HepG2 (cell line): ENCODE data around the gene HMBS. TPM values are rescaled to one million over a fixed set of nuclear protein-coding genes. Genes with fewer than 3 reads are reported as not detected.

ENCODE experiments used
- ATAD3A ChIP-seq: sonication (generic); formaldehyde crosslinking; IDR thresholded peaks from 2 replicates; pipeline ENCODE4 v1.4.0; 2020; ENCODE audit warnings: missing genetic modification reagents
- ATM ChIP-seq: fragments of 450-650 bp; IDR thresholded peaks from 2 replicates; pipeline ENCODE4 v1.7.1; 2017; ENCODE audit warnings: mild to moderate bottlenecking, borderline replicate concordance
- CTCF ChIP-seq: sonication (generic); formaldehyde crosslinking; IDR thresholded peaks from 2 replicates; pipeline ENCODE4 v1.5.0; 2020; ENCODE audit warnings: mild to moderate bottlenecking, missing genetic modification reagents, moderate library complexity
- HMG20B ChIP-seq: conservative IDR thresholded peaks from 2 replicates; pipeline ENCODE4 v1.6.1; 2016; ENCODE audit warnings: missing genetic modification reagents, missing compliant biosample characterization
- IKZF4 ChIP-seq: sonication (generic); formaldehyde crosslinking; IDR thresholded peaks from 2 replicates; pipeline ENCODE4 v1.5.1; 2020; ENCODE audit warnings: borderline replicate concordance, mild to moderate bottlenecking, low read depth, missing genetic modification reagents; ENCODE audit errors: not compliant biosample characterization
- MXI1 ChIP-seq: IDR thresholded peaks from 3 replicates; pipeline ENCODE4 v1.6.1; 2012; ENCODE audit warnings: low read depth, low read length, inconsistent platforms, borderline replicate concordance
- MYPOP ChIP-seq: sonication (generic); formaldehyde crosslinking; IDR thresholded peaks from 2 replicates; pipeline ENCODE4 v1.8.1; 2023; ENCODE audit warnings: mild to moderate bottlenecking, moderate library complexity, missing genetic modification reagents
- NCOR1 ChIP-seq: fragments of 200-600 bp; sonication (generic); IDR thresholded peaks from 2 replicates; pipeline ENCODE4 v1.7.0; 2017; ENCODE audit warnings: antibody characterized with exemption, low read length, borderline replicate concordance
- NFE2L1 ChIP-seq: sonication (generic); formaldehyde crosslinking; IDR thresholded peaks from 2 replicates; pipeline ENCODE4 v1.4.0; 2020; ENCODE audit warnings: missing genetic modification reagents, mild to moderate bottlenecking, borderline replicate concordance
- PLRG1 ChIP-seq: fragments of 450-650 bp; conservative IDR thresholded peaks from 2 replicates; pipeline ENCODE4 v1.6.1; 2016
- TEAD3 ChIP-seq: optimal IDR thresholded peaks from 2 replicates; pipeline ENCODE3; 2016; ENCODE audit warnings: borderline replicate concordance
- TFDP1 ChIP-seq: IDR thresholded peaks from 2 replicates; pipeline ENCODE4 v1.6.1; 2016; ENCODE audit warnings: missing compliant biosample characterization, missing genetic modification reagents, borderline replicate concordance
- TOE1 ChIP-seq: sonication (generic); formaldehyde crosslinking; IDR thresholded peaks from 2 replicates; pipeline ENCODE4 v1.4.0; 2020; ENCODE audit warnings: mild to moderate bottlenecking, missing genetic modification reagents
- ZNF160 ChIP-seq: sonication (generic); formaldehyde crosslinking; IDR thresholded peaks from 2 replicates; pipeline ENCODE4 v1.8.0; 2022; ENCODE audit warnings: mild to moderate bottlenecking, inconsistent platforms, missing genetic modification reagents
- ZNF609 ChIP-seq: sonication (generic); formaldehyde crosslinking; IDR thresholded peaks from 2 replicates; pipeline ENCODE4 v1.4.0; 2020; ENCODE audit warnings: mild to moderate bottlenecking, missing genetic modification reagents, borderline replicate concordance
- ZNF670 ChIP-seq: sonication (generic); formaldehyde crosslinking; IDR thresholded peaks from 2 replicates; pipeline ENCODE4 v1.8.0; 2022; ENCODE audit warnings: mild to moderate bottlenecking, missing genetic modification reagents, borderline replicate concordance
- ZNF672 ChIP-seq: sonication (generic); formaldehyde crosslinking; IDR thresholded peaks from 2 replicates; pipeline ENCODE4 v1.8.1; 2022; ENCODE audit warnings: missing genetic modification reagents
- ZNF749 ChIP-seq: sonication (generic); formaldehyde crosslinking; IDR thresholded peaks from 2 replicates; pipeline ENCODE4 v1.8.0; 2022; ENCODE audit warnings: mild to moderate bottlenecking, missing genetic modification reagents, moderate library complexity, borderline replicate concordance
- ZNF816 ChIP-seq: sonication (generic); formaldehyde crosslinking; IDR thresholded peaks from 2 replicates; pipeline ENCODE4 v1.8.0; 2022; ENCODE audit warnings: missing genetic modification reagents, mild to moderate bottlenecking, borderline replicate concordance
- ZSCAN25 ChIP-seq: sonication (generic); formaldehyde crosslinking; IDR thresholded peaks from 2 replicates; pipeline ENCODE4 v1.8.0; 2022; ENCODE audit warnings: mild to moderate bottlenecking, missing genetic modification reagents
- polyA plus RNA-seq, 8 experiments: library from polyadenylated mRNA; depleted of rRNA in 3 of 8; stranded (reverse) in 7 of 8; unstranded in 1 of 8; fragments of >200 nt; fragmentation: Illumina TruSeq in 4 of 8; extraction: Trizol in 4 of 8; gene quantifications; 2 replicates each; pipeline versions ENCODE4 v1.2.1 to v1.2.3, GENCODE V29; 2011 to 2016; ENCODE audit warnings: low read depth in 4 of 8, missing spikeins in 1 of 8, mixed read lengths in 1 of 8; ENCODE audit not compliant: insufficient read depth in 1 of 8
- total RNA-seq, 5 experiments: library from RNA; depleted of rRNA; stranded (reverse); fragments of >200 nt; fragmentation: Illumina TruSeq; extraction: Trizol; gene quantifications; 2 replicates each; pipeline ENCODE4 v1.2.3, GENCODE V29; 2016; ENCODE audit warnings: low read depth in 1 of 5

Gene HMBS
- total and polyA plus RNA-seq, 2 of the 13 experiments (the other 11 are each of a cell fraction or from before 2014, with no cell fraction given): 9.4 to 46.9 TPM

GRCh38 chr11:119108857-119109221 is 24.2 kb downstream of the HMBS start (continued):
- TF ChIP-seq CTCF (CRISPR knock-in tag): no peak
- no peak for TF ChIP-seq ZNF609 (CRISPR knock-in tag)
- TF ChIP-seq TEAD3 (CRISPR knock-in tag): peak; percentile 42
- no peak for TF ChIP-seq NFE2L1 (CRISPR knock-in tag)
- TF ChIP-seq ZNF816: no peak
- TF ChIP-seq IKZF4: no peak
- TF ChIP-seq PLRG1: no peak
- peak; percentile 81; the same call in 1 of the 2 replicates for TF ChIP-seq NCOR1
- TF ChIP-seq ZSCAN25 (CRISPR knock-in tag): no peak
- no peak for TF ChIP-seq MYPOP (CRISPR knock-in tag)
- TF ChIP-seq ZNF670: no peak
- TF ChIP-seq TOE1: no peak
- no peak for TF ChIP-seq ZNF672 (CRISPR knock-in tag)
- no peak for TF ChIP-seq ZNF749
- TF ChIP-seq ZNF160: no peak
- no peak for TF ChIP-seq ATM
- TF ChIP-seq HMG20B (CRISPR knock-in tag): no peak
- no peak for TF ChIP-seq ATAD3A (CRISPR knock-in tag)
- TF ChIP-seq MXI1: peak; percentile 50; the same call in 1 of the 3 replicates
- no peak for TF ChIP-seq TFDP1
